Muscle of back (tissue), 11 donors: Measurements from ENCODE around the gene TAOK1. TPM values are rescaled to one million over a fixed set of nuclear protein-coding genes. Genes with fewer than 3 reads are reported as not detected.

ENCODE experiments used
- DNase-seq, 3 donors: peaks; one replicate each; pipeline versions ENCODE4 v3.0.0 to v3.0.0-alpha.2; 2013
- polyA plus RNA-seq, 10 donors: library from polyadenylated mRNA; unstranded; fragments of 120-200 nt; gene quantifications; one replicate each; pipeline ENCODE4 v1.2.1, GENCODE V29; 2013; ENCODE audit not compliant: insufficient read length in 10 of 10

TAOK1 gene
- polyA plus RNA-seq, 10 donors, result 30.3 to 39.0 (median 34.7) TPM

DNA sequence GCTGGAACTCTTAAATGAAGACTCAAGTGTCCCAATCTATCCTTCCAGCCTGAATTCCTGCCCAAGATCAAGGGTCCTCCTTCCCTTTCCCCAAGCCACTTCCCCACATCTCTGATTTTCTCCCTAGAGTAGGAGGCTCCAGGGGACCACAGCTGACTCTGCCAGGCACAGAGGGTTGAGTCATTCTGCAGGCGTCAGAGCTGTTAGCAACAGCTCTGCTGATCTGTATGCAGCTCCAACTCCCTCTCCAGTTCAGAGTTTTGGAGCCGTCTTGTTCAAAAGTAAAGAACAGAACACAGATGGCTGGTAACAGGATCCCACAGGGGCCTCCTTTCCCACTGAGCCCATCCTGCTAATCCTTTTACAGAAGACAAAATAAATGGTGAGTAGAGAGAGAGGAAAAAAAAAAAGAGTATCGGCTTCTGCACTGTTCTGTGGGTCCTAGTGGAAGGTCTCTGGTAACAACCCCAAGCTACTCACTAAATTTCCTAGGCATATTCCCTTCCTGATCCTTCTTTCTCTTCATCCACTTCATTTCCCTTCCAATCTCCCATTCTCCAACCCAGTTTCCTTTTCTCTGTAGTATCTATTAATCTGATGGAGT, 13.4 kb upstream of the TAOK1 start:
- peak in 2 of 3 donors; percentile 37 to 45 for DNase-seq

DNA sequence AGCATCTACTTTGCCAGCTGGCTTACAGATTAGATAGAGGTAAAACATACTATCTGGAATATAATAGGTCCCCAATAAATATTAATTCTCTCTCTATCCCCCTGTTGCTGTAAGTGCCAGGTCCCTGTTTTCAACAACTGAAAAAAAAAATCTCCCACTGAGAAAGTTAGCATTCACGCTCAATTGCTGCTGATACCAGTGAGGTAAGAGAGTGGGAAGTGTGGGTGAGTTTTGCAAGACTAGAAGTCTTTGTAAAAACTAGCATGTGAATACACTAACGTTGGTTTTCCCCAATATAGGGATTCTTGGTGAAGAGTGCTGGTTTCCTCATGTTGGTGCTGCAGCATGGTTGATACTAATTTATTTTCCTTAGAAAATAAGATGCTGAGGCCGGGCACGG, 11.7 kb upstream of the TAOK1 start:
- no peak for DNase-seq

GRCh38 chr17:29379084-29379991, 10.8 kb upstream of the TAOK1 start:
- DNase-seq, result no peak

DNA sequence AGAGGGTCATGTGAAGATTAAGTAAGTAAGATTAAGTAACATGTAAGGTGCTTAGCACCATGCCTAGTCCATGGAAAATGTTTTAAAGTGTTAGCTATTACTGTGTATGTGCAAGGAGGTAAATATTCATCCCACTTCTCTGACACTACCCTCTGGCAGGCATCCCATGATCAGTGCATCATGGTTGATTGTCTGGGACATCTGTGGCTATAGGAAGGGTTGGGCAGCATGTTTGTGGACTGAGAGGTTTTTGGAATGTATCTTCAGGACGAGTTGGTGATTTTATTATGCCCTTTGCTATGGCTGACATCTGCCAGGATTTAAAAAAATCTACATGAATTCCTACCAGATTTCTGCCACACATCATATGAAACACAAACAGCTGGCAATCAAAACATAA, 6.5 kb upstream of the TAOK1 start:
- DNase-seq, result no peak

DNA sequence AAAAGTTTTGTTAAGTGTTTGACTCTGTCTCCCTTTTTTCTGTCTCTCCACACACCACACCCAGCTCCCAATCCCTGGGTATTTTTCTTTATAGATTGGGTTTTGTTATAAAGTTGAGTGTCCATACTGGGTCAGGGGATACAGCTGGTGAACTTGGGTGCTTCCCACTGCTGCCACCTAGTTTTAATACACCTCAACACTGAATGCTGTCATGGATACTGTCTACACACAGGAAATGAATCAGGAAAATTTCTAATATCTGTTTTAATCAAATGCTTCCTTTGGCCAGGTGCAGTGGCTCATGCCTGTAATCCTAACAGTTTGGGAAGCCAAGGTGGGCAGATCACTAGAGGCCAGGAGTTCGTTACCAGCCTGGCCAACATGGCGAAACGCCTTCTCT, 5.3 kb upstream of the TAOK1 start:
- no peak for DNase-seq

DNA sequence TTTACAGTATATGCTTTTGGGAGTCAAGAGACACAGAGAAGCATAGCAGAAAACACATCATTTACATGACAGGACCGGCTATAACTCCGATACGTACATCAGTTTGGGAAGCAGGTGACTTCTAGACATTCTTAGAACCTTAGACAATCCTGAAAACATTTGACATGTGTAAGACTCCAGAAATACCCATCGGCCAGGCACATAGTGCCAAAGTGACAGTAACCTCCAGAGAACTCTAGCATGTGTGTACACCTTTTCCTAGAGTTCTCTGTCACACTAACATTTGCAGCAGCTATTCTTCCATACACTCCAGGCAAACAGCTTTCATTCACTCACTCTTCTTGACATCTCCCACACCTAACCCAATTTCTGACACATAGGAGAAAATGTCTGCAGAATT, 3.4 kb upstream of the TAOK1 start:
- DNase-seq, result no peak

DNA sequence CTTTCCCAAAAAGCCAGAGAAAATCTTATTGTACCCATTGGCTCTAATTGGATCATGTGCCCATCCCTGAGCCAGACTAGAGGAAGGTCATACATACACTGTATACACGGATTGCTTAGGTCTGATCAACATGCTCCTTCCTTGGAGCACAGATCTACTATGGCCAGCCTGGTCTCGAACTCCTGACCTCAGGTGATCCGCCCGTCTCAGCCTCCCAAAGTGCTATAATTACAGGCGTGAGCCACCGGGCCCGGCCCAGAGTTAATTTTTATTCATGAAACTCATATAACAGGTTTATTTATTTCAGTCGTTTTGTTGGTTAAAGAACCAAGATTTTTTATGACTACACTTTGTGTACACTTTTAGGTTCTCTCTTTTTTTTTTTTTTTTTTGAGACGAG, 1.2 kb upstream of the TAOK1 start:
- DNase-seq, result no peak

DNA sequence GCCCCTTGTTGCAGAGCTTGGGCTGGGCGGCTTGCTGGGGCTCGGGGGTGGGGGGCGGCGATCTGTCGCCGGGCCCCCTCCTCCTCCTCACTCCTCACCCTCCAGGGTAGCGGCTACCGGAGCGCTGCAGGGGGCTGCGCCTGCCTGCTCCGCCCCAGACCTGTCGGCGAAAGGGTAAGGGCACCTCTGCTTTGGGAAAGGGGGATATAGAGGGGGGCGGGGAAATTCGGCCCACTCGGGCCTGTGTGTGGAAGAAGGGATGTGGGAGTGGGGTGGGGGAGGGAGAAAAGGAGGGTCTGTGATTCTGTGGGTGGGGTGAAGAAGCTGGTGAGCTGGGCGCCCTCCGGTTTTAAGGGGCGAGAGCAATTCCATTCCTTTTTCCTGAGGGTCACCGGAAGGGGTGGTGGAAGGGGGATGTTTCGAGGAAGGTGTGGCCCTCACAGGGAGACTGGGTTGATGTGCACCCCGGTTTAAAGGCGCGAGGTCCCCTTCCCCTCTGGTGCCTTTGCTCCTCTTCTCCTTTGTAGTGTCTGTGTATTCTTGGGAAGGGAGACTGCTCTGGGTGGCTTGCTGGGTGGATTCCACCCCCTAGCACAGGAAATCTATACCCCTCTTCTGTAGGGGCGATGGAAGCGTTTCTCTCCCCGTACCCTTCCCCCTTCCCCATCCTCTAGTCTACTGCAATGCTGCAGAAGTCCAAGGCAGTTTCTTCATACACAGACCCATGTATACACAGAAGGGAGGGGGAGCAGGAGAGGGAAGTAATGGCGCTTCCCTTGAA, 878 bp downstream of the TAOK1 start:
- peak; percentile 16 to 72 (median 27) for DNase-seq

GRCh38 chr17:29393436-29393835, 3.3 kb downstream of the TAOK1 start:
- DNase-seq, result no peak

DNA sequence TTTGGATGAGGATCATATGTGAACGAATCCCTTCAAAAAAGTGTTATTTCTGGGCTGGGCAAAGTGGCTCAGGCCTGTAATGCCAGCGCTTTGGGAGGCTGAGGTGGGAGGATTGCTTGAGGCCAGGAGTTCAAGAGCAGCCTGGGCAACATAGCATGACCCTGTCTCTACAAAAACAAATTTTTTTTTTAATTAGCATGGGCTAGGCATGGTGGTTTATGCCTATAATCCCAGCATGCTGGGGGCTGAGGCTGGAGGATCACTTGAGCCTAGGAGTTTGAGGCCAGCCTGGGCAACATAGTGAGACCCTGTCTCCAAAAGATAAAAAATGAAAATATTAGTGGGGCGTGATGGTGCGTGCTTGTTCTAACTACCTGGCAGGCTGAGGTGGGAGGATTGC, 4.6 kb downstream of the TAOK1 start:
- DNase-seq, result no peak

GRCh38 chr17:29396066-29396465, 5.9 kb downstream of the TAOK1 start:
- no peak for DNase-seq

- DNase-seq, result no peak
These were observed 9.5 kb downstream of the TAOK1 start for GRCh38 chr17:29399634-29400033.

GRCh38 chr17:29400818-29401217, 10.7 kb downstream of the TAOK1 start:
- no peak for DNase-seq

DNA sequence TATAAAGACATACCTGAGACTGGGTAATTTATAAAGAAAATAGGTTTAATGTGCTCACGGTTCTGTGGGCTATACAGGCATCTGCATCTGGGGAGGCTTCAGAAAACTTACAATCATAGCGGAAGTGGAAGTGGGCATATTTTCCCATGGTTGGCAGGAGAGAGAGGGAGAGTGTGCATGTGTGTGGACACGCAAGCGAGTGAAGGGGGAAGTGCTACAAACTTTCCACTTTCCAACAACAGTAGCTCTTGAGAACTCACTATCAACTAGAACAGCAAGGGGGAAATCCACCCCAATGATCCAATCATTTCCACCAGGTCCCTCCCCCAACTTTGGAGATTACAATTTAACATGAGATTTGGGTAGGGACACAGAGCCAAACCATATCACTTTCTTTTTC, 11.1 kb downstream of the TAOK1 start:
- DNase-seq, result no peak

GRCh38 chr17:29407856-29408255, 17.7 kb downstream of the TAOK1 start:
- DNase-seq, result no peak

- no peak for DNase-seq
These were observed 19.8 kb downstream of the TAOK1 start for GRCh38 chr17:29409963-29410362.

- peak in 1 of 3 donors; percentile 64 for DNase-seq
These were observed 22.8 kb downstream of the TAOK1 start for GRCh38 chr17:29412780-29413565.

DNA sequence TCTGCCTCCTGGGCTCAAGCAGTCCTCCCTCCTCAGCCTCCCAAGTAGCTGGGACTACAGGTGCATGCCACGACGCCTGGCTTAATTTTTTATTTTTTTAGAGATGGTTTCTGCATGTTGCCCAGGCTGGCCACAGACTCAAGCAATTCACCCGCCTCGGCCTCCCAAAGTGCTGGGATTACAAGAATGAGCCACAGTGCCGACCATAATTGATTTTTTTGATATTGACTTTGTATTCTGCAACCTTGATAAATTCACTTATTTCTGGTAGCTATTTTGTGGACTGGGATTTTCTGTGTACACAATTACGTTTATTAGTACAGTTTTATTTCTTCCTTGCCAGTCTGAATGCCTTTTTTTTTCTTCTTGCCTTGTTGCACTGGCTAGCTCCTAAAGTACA, 30.0 kb downstream of the TAOK1 start:
- DNase-seq, result no peak

DNA sequence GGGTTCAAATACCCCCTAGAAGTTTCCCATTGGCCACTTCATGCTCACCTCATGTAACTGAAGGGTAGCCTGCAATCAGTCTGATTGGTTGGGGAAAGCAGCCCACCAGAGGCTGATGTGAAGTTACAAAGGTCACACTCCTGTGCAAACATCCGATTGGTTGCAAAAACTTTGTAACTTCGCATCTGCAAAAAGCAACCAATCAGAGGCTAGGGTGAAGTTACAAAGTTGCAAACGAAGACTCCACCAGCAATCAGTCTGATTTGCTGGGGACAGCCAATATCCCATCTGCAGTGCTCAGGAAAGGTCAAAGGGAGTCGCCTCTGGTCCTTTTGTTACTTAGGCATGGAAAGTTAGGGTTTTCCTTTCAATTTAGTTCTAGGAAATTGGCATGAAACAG, 40.1 kb downstream of the TAOK1 start:
- DNase-seq, result no peak

- DNase-seq, result peak in 1 of 3 donors; percentile 32
These were observed 43.4 kb downstream of the TAOK1 start for GRCh38 chr17:29433541-29433940.

DNA sequence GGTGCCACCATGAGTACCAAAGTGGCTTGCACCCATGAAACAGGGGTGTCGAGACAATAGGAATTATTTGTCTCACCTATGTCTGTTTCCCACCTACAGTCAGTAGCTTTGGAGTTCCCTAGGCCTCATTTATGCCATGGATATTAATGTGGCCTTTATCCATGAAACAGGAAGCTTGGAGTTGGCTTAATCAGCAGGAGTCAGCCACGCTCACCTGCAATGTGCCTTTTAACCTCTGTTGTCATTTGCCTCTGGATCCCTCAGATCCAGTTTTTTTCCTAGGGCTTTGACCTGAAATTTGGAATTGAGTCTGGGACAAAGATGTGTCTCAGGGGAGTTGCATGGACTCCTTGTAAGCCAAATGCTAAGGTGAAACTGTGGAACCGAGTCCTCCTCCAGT, 44.4 kb downstream of the TAOK1 start:
- DNase-seq, result no peak

DNA sequence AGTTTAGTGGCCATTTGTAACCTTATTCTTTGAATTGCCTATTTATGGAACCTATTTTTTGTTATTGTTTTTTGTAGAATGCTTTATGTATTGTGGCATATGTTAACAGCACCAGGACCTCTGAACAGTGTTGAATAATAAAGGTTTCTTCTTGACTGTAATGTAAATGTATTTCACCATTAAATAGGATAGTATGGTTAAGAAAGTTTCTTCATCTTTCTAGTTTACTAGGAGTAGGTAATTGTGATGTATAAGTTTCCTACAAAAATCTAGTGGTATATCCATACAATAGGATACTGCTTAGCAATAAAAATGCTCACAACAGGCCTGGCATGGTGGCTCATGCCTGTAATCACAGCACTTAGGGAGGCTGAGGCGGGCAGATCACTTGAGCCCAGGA, 52.3 kb downstream of the TAOK1 start:
- DNase-seq, result no peak
